Right lobe of liver (tissue), 6 donors: ENCODE results near the gene PEX5. TPM values are rescaled to one million over a fixed set of nuclear protein-coding genes. Genes with fewer than 3 reads are reported as not detected.

Source experiments
- ATAC-seq, 4 donors: fragments of 200-7000 bp; cut with Tn5 transposase; one replicate each; pipeline ENCODE4 v1.9.1; 2020; ENCODE audit warnings: mild to moderate bottlenecking in 4 of 4, moderate library complexity in 4 of 4
- DNase-seq, 3 donors: peaks; one replicate each; pipeline ENCODE4 v3.0.0-alpha.2; 2020
- H3K27ac ChIP-seq, 3 donors: fragments of 200-600 bp; one replicate each; pipeline ENCODE4 v1.8.0; 2022
- H3K27me3 ChIP-seq, 2 donors: fragments of 200-600 bp; one replicate each; pipeline ENCODE4 v1.8.0; 2022
- H3K36me3 ChIP-seq, 4 donors: fragments of 200-600 bp; sonication (generic) in 1 of 4; one replicate each; pipeline versions ENCODE4 v1.5.1 to v1.8.0; 2017 to 2022; ENCODE audit warnings: control low read depth in 1 of 4
- H3K4me1 ChIP-seq, 4 donors: fragments of 200-600 bp; sonication (generic) in 1 of 4; one replicate each; pipeline versions ENCODE4 v1.5.1 to v1.8.0; 2017 to 2022; ENCODE audit warnings: control low read depth in 1 of 4
- H3K4me3 ChIP-seq, 3 donors: fragments of 200-600 bp; one replicate each; pipeline ENCODE4 v1.8.0; 2022
- H3K9me3 ChIP-seq, 4 donors: fragments of 200-600 bp; sonication (generic) in 1 of 4; one replicate each; pipeline versions ENCODE4 v1.5.1 to v1.8.0; 2017 to 2022; ENCODE audit warnings: control low read depth in 1 of 4
- POLR2A ChIP-seq: fragments of 450-650 bp; IDR thresholded peaks from one replicate; pipeline ENCODE4 v1.6.1; 2017; ENCODE audit warnings: antibody characterized with exemption, mild to moderate bottlenecking
- WGBS: methylation state at CpG from one replicate; pipeline ENCODE4 v1.1.6; 2018; ENCODE audit warnings: low coverage, low lambda C conversion rate; ENCODE audit not compliant: insufficient coverage; ENCODE audit errors: missing lambda C conversion rate; 5-methylcytosine and 5-hydroxymethylcytosine counted together
- intact Hi-C, 2 donors: fragments of 100-400 bp; cut with DNase I; formaldehyde crosslinking; loops; one replicate each; pipeline versions ENCODE4 v1.11.2 to v1.14.1; 2022
- total RNA-seq, 6 experiments: library from RNA; depleted of rRNA in 2 of 6; stranded (reverse); fragments of >200 nt in 2 of 6; fragmentation: NEBNext Ultra II Directional in 3 of 6; extraction: Animal tissue kit (Norgen Biotek cat#: 25700) in 3 of 6; gene quantifications; one replicate each; pipeline versions ENCODE4 v1.1.0 to v1.2.4, GENCODE V29; 2016 to 2023
- TF ChIP-seq, protein P1 (sequence below), 4 donors: fragments of 200-600 bp in 3 of 4; fragments of 450-650 bp in 1 of 4; IDR thresholded peaks; one replicate each; pipeline versions ENCODE4 v1.5.1 to v1.8.0; 2016 to 2022; ENCODE audit warnings: antibody characterized with exemption in 4 of 4, mild to moderate bottlenecking in 2 of 4
- donor health status: DM: no; HTN: yes; CAD: no.
- donor health status: DM: no; HTN: no; CAD: no.
- donor health status: DM: no; HTN: no; CAD: no.
- donor health status: DM: no; HTN: yes; CAD: no.
- donor health status: DM: no; HTN: yes; CAD: no.

PEX5 gene
- total RNA-seq, 6 experiments from 2014 or later, result 28.7 to 43.9 (median 36.2) TPM

DNA sequence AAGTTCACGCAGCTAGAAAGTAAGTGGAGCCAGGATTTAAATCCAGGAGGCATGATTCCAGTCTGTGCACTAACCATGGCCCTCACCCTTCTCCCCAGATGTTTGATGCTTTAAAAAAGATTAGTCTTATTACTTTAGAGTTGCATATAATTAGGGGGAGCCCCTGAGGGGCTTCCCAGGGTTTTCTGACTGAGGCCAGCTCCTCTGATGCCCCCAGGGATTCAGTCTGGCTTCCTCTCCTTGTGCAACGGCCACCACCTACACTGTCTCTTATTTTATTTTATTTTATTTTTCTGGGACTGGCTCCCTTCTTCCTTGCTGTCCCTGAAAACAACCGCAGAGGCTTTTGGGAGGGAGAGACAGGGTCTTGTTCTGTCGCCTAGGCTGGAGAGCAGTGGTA is 36.7 kb upstream of the PEX5 start:
- DNase-seq, result peak in 1 of 3 donors; percentile 10
- Histone ChIP-seq H3K27me3 (no peaks in the 10 kb centered on the region), H3K36me3 (peaks cover 0 to 30% (median 6%) of the 10 kb centered on the region in 4 donors), H3K27ac (peak overlapping the region in 1 of 3 donors; percentile 74), H3K4me3 (no peak overlapping the region), H3K4me1 (peaks cover 0 to 63% (median 17%) of the 10 kb centered on the region in 4 donors), H3K9me3 (no peaks in the 10 kb centered on the region)
- ATAC-seq, result no peak
- WGBS, result 92% methylated on average over 3 of the region's 4 CpGs
- TF ChIP-seq, protein P1, sequence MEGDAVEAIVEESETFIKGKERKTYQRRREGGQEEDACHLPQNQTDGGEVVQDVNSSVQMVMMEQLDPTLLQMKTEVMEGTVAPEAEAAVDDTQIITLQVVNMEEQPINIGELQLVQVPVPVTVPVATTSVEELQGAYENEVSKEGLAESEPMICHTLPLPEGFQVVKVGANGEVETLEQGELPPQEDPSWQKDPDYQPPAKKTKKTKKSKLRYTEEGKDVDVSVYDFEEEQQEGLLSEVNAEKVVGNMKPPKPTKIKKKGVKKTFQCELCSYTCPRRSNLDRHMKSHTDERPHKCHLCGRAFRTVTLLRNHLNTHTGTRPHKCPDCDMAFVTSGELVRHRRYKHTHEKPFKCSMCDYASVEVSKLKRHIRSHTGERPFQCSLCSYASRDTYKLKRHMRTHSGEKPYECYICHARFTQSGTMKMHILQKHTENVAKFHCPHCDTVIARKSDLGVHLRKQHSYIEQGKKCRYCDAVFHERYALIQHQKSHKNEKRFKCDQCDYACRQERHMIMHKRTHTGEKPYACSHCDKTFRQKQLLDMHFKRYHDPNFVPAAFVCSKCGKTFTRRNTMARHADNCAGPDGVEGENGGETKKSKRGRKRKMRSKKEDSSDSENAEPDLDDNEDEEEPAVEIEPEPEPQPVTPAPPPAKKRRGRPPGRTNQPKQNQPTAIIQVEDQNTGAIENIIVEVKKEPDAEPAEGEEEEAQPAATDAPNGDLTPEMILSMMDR (IDR thresholded peaks at IDR 0.05), result no peak
- TF ChIP-seq POLR2A, result no peak
- intact Hi-C loops, result no loop called here

DNA sequence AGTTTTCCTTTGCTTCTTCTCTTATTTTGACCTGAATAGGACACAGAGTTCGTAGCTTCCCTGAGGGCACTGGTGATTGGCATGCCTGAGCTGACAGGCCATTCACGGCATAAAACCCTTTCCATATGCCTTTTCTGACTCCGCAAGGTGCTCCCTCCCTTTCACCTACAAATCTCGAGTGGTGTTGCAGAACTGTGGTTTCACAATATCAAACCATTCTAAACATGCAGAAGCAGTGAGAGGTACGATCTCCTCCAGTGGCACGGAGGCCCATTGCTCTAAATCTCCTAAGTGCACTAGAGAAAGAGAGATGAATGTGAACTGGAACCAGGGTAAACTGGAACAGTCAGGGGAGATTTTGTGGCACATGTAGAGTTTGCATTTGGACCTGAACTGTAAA is 35.4 kb upstream of the PEX5 start:
- 32% methylated on average over 6 of the region's 6 CpGs for WGBS
- no peak for DNase-seq
- H3K9me3 ChIP-seq, result no peaks in the 10 kb centered on the region
- peaks cover 0 to 23% (median 3%) of the 10 kb centered on the region in 4 donors for H3K36me3 ChIP-seq
- H3K4me1 ChIP-seq, result peaks cover 0 to 63% (median 17%) of the 10 kb centered on the region in 4 donors
- intact Hi-C loops, result no loop called here
- H3K4me3 ChIP-seq, result no peak overlapping the region
- peak in 2 of 4 donors; percentile 26 to 31 for ATAC-seq
- H3K27ac ChIP-seq, result peak overlapping the region in 1 of 3 donors; percentile 79
- H3K27me3 ChIP-seq, result no peaks in the 10 kb centered on the region
- TF ChIP-seq, protein P1 (IDR thresholded peaks at IDR 0.05), result no peak
- TF ChIP-seq POLR2A, result no peak

DNA sequence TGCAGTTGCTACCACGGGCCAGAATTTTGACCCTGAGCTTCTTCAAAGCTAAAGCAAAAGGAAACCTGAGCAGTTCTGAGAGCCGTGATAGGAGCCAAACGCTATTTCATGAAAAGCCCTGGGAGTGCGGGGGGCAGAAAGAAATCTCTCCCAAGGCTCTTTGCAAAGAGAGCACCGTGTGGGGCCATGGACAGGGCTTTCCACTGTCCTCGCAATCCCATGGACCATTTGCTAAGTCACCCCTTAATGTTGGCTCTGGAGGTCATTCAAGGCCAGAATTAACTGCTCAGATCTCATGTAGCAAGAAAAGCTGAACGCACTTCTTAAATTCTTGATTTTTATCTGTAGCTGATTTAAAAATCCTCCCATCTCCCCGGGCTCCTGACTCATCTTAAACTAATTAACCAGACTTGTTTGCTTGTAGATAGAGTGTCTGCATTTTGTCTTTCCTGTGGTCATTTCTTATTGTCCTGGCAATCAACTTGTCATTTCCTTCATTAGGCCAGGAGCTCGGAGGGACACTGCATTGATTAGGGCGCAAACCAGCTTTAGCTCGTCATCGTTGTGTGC is 34.5 kb upstream of the PEX5 start:
- 47% methylated on average over 9 of the region's 12 CpGs for WGBS
- Histone ChIP-seq H3K27ac (peak overlapping the region in 1 of 3 donors; percentile 79), H3K9me3 (no peaks in the 10 kb centered on the region), H3K36me3 (peaks cover 0 to 13% (median under 1%) of the 10 kb centered on the region in 4 donors), H3K27me3 (no peaks in the 10 kb centered on the region), H3K4me3 (no peak overlapping the region), H3K4me1 (peaks cover 0 to 63% (median 17%) of the 10 kb centered on the region in 4 donors)
- DNase-seq (no peak), ATAC-seq (no peak)
- TF ChIP-seq POLR2A, result no peak
- TF ChIP-seq, protein P1 (IDR thresholded peaks at IDR 0.05), result no peak
- intact Hi-C loops, result no loop called here

DNA sequence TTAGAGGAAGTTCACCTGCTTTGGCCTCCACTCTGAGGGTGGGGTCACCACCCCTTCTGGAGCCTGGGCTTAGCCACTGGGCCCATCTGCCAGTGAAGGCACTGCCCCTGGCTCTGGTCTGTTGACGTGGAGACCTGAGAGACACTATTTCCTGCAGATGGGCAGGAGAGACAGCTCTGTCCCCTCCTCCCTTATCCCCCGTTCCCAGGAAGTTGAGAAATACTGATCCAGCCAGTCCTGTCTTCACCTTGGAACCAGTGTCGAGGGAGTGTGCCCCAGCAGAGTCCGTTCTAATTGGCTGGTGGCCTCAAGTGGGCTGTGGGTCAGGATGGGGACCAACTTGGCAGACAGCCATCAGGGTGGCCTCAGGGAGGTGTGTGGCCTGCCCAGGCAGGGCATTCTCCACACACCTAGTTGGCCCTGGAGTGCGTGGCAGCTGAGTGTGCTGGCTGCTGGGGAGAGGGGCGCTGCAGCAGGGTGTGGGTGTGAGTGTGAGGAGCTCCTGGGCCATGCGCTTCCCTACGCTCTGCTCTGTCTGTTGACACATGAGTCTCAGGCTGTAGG is 33.9 kb upstream of the PEX5 start:
- intact Hi-C loops, result no loop called here
- ATAC-seq, result peak; percentile 57 to 81 (median 70)

More for the DNA sequence above, 33.9 kb upstream of the PEX5 start:
- Histone ChIP-seq H3K4me1 (peaks cover 0 to 63% (median 17%) of the 10 kb centered on the region in 4 donors), H3K36me3 (peaks cover 0 to 8% (median 0%) of the 10 kb centered on the region in 4 donors), H3K27me3 (no peaks in the 10 kb centered on the region), H3K27ac (peak overlapping the region in 1 of 3 donors; percentile 79), H3K4me3 (peak overlapping the region in 1 of 3 donors; percentile 37), H3K9me3 (no peaks in the 10 kb centered on the region)
- TF ChIP-seq, protein P1 (IDR thresholded peaks at IDR 0.05), result no peak
- TF ChIP-seq POLR2A, result peak; percentile 47
- WGBS, result 0% methylated on average over 1 of the region's 8 CpGs
- peak; percentile 67 to 96 (median 89) for DNase-seq
